ENCODE results near the gene MDM2. TPM values are rescaled to one million over a fixed set of nuclear protein-coding genes. Genes with fewer than 3 reads are reported as not detected.

Gene MDM2
- total and polyA plus RNA-seq, 2 donors (not counting 1 experiment from before 2014, with no cell fraction given) = 6.1 to 78.7 TPM

DNA sequence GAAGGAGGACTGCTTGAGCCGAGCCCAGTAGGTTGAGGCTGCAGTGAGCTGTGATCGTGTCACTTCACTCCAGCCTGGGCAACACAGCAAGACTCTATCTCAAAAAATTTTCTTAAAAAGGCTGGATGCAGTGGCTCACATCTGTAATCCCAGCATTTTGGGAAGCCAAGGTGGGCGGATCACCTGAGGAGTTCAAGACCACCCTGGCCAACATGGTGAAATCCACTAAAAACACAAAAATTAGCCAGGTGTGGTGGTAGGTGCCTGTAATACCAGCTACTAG lies 17.1 kb upstream of the MDM2 start:
- ATAC-seq (ENCODE audit: low read depth) = no peak
- Histone ChIP-seq H3K4me3 (ENCODE audit: control extremely low read depth in 1 of 5, extremely low read depth in 1 of 5, insufficient read depth in 1 of 5, low read depth in 2 of 5, low read length in 4 of 5) (no peak overlapping the region), H2AFZ (ENCODE audit: insufficient read depth, low read depth, low read length, poor library complexity, severe bottlenecking) (no peak overlapping the region), H3K36me3 (replicated peaks in 1 of 2; ENCODE audit: control extremely low read depth in 1 of 2, control insufficient read depth in 1 of 2, extremely low read depth in 1 of 2, insufficient read depth in 2 of 2, low read length in 1 of 2) (no peaks in the 10 kb centered on the region), H3K9ac (ENCODE audit: low read length) (no peak overlapping the region), H3K27ac (ENCODE audit: low read length in 2 of 2) (no peak overlapping the region), H3K27me3 (replicated peaks in 1 of 4; ENCODE audit: control extremely low read depth in 1 of 4, control insufficient read depth in 3 of 4, insufficient read depth in 4 of 4, low read length in 3 of 4) (no peaks in the 10 kb centered on the region), H3K79me2 (ENCODE audit: control insufficient read depth, insufficient read depth, low read length) (no peaks in the 10 kb centered on the region), H4K20me1 (ENCODE audit: control insufficient read depth, insufficient read depth, low read length, poor library complexity, severe bottlenecking) (no peaks in the 10 kb centered on the region), H3K9me3 (ENCODE audit: control extremely low read depth in 1 of 3, control insufficient read depth in 2 of 3, insufficient read depth in 1 of 3, low read length in 2 of 3) (no peaks in the 10 kb centered on the region), H3K4me1 (ENCODE audit: control insufficient read depth in 2 of 2, insufficient read depth in 2 of 2, low read length in 2 of 2) (peaks cover 9 to 12% of the 10 kb centered on the region in 2 donors), H3K4me2 (replicated peaks; ENCODE audit: low read depth, low read length, poor library complexity, severe bottlenecking) (no peak overlapping the region)
- Mint-ChIP-seq H3K27ac (no peak overlapping the region), H3K27me3 (no peaks in the 10 kb centered on the region), H3K9me3 (ENCODE audit: insufficient read depth) (no peaks in the 10 kb centered on the region), H3K4me3 (no peak overlapping the region), H3K4me1 (peaks cover 13% of the 10 kb centered on the region)
- 90% methylated on average over 2 of the region's 3 CpGs for WGBS (ENCODE audit: insufficient coverage)
- TF ChIP-seq, protein P1, sequence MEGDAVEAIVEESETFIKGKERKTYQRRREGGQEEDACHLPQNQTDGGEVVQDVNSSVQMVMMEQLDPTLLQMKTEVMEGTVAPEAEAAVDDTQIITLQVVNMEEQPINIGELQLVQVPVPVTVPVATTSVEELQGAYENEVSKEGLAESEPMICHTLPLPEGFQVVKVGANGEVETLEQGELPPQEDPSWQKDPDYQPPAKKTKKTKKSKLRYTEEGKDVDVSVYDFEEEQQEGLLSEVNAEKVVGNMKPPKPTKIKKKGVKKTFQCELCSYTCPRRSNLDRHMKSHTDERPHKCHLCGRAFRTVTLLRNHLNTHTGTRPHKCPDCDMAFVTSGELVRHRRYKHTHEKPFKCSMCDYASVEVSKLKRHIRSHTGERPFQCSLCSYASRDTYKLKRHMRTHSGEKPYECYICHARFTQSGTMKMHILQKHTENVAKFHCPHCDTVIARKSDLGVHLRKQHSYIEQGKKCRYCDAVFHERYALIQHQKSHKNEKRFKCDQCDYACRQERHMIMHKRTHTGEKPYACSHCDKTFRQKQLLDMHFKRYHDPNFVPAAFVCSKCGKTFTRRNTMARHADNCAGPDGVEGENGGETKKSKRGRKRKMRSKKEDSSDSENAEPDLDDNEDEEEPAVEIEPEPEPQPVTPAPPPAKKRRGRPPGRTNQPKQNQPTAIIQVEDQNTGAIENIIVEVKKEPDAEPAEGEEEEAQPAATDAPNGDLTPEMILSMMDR (IDR thresholded peaks at IDR 0.05) = no peak
- no peak for TF ChIP-seq EZH2 (IDR thresholded peaks at IDR 0.05; ENCODE audit: borderline replicate concordance, insufficient read depth, low read depth, low read length, poor library complexity, severe bottlenecking)
- ChIA-PET POLR2A (no interaction called here), CTCF (no interaction called here)
- DNase-seq = no peak
- intact Hi-C loops (cut with micrococcal nuclease) = no loop called here

DNA sequence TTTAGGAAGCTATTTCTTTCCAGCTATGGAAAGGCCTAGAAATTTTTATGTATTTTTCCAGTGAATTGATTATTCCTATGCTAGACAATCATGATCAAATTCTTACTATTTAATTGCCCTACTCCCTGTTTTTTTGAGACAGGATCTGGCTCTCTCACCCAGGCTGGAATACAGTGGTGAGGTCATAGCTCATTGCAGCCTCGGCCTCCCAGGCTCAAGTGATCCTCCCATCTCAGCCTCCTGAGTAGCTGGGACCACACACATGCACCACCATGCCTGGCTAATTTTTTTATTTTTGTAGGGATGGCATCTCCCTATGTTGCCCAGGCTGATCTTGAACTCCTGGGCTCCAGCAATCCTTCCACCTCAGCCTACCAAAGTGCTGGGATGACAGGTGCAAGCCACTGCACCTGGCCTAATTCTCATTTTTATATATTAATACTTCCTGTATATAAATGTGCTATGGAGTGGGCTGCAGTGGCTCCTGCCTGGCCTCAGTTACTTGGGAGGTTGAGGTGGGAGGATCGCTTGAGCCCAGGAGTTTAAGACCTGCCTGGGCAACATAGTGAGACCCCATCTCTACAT lies 16.0 kb upstream of the MDM2 start:
- Histone ChIP-seq H4K20me1 (ENCODE audit: control insufficient read depth, insufficient read depth, low read length, poor library complexity, severe bottlenecking) (no peaks in the 10 kb centered on the region), H3K27me3 (replicated peaks in 1 of 4; ENCODE audit: control extremely low read depth in 1 of 4, control insufficient read depth in 3 of 4, insufficient read depth in 4 of 4, low read length in 3 of 4) (no peaks in the 10 kb centered on the region), H2AFZ (ENCODE audit: insufficient read depth, low read depth, low read length, poor library complexity, severe bottlenecking) (no peak overlapping the region), H3K4me1 (ENCODE audit: control insufficient read depth in 2 of 2, insufficient read depth in 2 of 2, low read length in 2 of 2) (peaks cover 9 to 11% of the 10 kb centered on the region in 2 donors), H3K4me2 (replicated peaks; ENCODE audit: low read depth, low read length, poor library complexity, severe bottlenecking) (no peak overlapping the region), H3K27ac (ENCODE audit: low read length in 2 of 2) (no peak overlapping the region), H3K79me2 (ENCODE audit: control insufficient read depth, insufficient read depth, low read length) (no peaks in the 10 kb centered on the region), H3K9me3 (ENCODE audit: control extremely low read depth in 1 of 3, control insufficient read depth in 2 of 3, insufficient read depth in 1 of 3, low read length in 2 of 3) (no peaks in the 10 kb centered on the region), H3K9ac (ENCODE audit: low read length) (no peak overlapping the region), H3K36me3 (replicated peaks in 1 of 2; ENCODE audit: control extremely low read depth in 1 of 2, control insufficient read depth in 1 of 2, extremely low read depth in 1 of 2, insufficient read depth in 2 of 2, low read length in 1 of 2) (no peaks in the 10 kb centered on the region), H3K4me3 (ENCODE audit: control extremely low read depth in 1 of 5, extremely low read depth in 1 of 5, insufficient read depth in 1 of 5, low read depth in 2 of 5, low read length in 4 of 5) (no peak overlapping the region)
- POLR2A ChIA-PET = no interaction called here
- peaks cover 13% of the 10 kb centered on the region for H3K4me1 Mint-ChIP-seq
- TF ChIP-seq, protein P1 (IDR thresholded peaks at IDR 0.05) = no peak
- no peak for TF ChIP-seq EZH2 (IDR thresholded peaks at IDR 0.05; ENCODE audit: borderline replicate concordance, insufficient read depth, low read depth, low read length, poor library complexity, severe bottlenecking)
- intact Hi-C loops (cut with micrococcal nuclease) = loop anchor here (2.0 kb wide), 1 partner anchor 15 kb away; no protein-coding TSS in a partner anchor
- H3K27me3 Mint-ChIP-seq = no peaks in the 10 kb centered on the region
- CTCF ChIA-PET = no interaction called here
- H3K27ac Mint-ChIP-seq = no peak overlapping the region
- ATAC-seq (ENCODE audit: low read depth) (no peak), DNase-seq (no peak)
- H3K9me3 Mint-ChIP-seq (ENCODE audit: insufficient read depth) = no peaks in the 10 kb centered on the region
- no CpG with 5 or more reads among the region's 2 CpGs for WGBS (ENCODE audit: insufficient coverage)
- no peak overlapping the region for H3K4me3 Mint-ChIP-seq
